Smooth muscle cell (in vitro differentiated cells): ENCODE data around the gene ZNF544. TPM values are rescaled to one million over a fixed set of nuclear protein-coding genes. Genes with fewer than 3 reads are reported as not detected.

Experiments used
- DNase-seq: peaks from one replicate; lab custom pipeline; 2025; ENCODE audit not compliant: unreplicated experiment; lab: John Stamatoyannopoulos, UW
- H2AFZ ChIP-seq: fragments of 200-600 bp; sonication (generic); 2 replicates; pipeline ENCODE4 v1.6.0; 2016; ENCODE audit warnings: antibody characterized with exemption, low read depth, mild to moderate bottlenecking
- H3F3A ChIP-seq: fragments of 200-600 bp; sonication (generic); 2 replicates; pipeline ENCODE4 v1.6.0; 2017; ENCODE audit warnings: antibody characterized with exemption, low read depth
- H3K27ac ChIP-seq: fragments of 200-600 bp; sonication (generic); 2 replicates; pipeline ENCODE4 v1.5.1; 2016; ENCODE audit warnings: low read depth, mild to moderate bottlenecking
- H3K27me3 ChIP-seq: fragments of 200-600 bp; sonication (generic); 2 replicates; pipeline ENCODE4 v1.6.1; 2016; ENCODE audit warnings: low read depth, mild to moderate bottlenecking
- H3K36me3 ChIP-seq: fragments of 200-600 bp; sonication (generic); 2 replicates; pipeline ENCODE4 v1.5.1; 2016; ENCODE audit warnings: low read depth
- H3K4me1 ChIP-seq: fragments of 200-600 bp; sonication (generic); 2 replicates; pipeline ENCODE4 v1.5.1; 2016; ENCODE audit warnings: low read depth
- H3K4me2 ChIP-seq: fragments of 200-600 bp; sonication (generic); 2 replicates; pipeline ENCODE4 v1.6.0; 2016; ENCODE audit warnings: mild to moderate bottlenecking
- H3K4me3 ChIP-seq: fragments of 200-600 bp; sonication (generic); 2 replicates; pipeline ENCODE4 v1.5.1; 2016; ENCODE audit warnings: mild to moderate bottlenecking
- H3K79me2 ChIP-seq: fragments of 200-600 bp; sonication (generic); 2 replicates; pipeline ENCODE4 v1.6.0; 2016; ENCODE audit warnings: low read depth, mild to moderate bottlenecking
- H3K9ac ChIP-seq: fragments of 200-600 bp; sonication (generic); 2 replicates; pipeline ENCODE4 v1.6.0; 2016; ENCODE audit warnings: low read depth
- H3K9me3 ChIP-seq: fragments of 200-600 bp; sonication (generic); replicated peaks from 2 replicates; pipeline ENCODE4 v1.5.1; 2016; ENCODE audit warnings: low read depth
- H4K20me1 ChIP-seq: fragments of 200-600 bp; sonication (generic); 2 replicates; pipeline ENCODE4 v1.6.0; 2016; ENCODE audit warnings: low read depth
- WGBS: methylation state at CpG from one replicate; pipeline ENCODE4 v1.1.7; 2016; ENCODE audit warnings: low lambda C conversion rate; 5-methylcytosine and 5-hydroxymethylcytosine counted together
- polyA plus RNA-seq: library from polyadenylated mRNA; unstranded; fragments of >200 nt; fragmentation: Nextera tagmentation; extraction: Ambion mirVana; gene quantifications from 2 replicates; pipeline ENCODE4 v1.2.1, GENCODE V29; 2016
- total RNA-seq: library from RNA; depleted of rRNA; stranded (reverse); fragments of >200 nt; gene quantifications from 2 replicates; pipeline ENCODE4 v1.2.3, GENCODE V29; 2014
- TF ChIP-seq, protein P1 (sequence below): fragments of 200-600 bp; sonication (generic); IDR thresholded peaks from 2 replicates; pipeline ENCODE4 v1.5.1; 2017; ENCODE audit warnings: borderline replicate concordance, mild to moderate bottlenecking, antibody characterized with exemption; ENCODE audit not compliant: insufficient read depth, poor library complexity, severe bottlenecking

ZNF544 gene
- total and polyA plus RNA-seq, 2 experiments from 2014 or later = 12.9 to 144 TPM

DNA sequence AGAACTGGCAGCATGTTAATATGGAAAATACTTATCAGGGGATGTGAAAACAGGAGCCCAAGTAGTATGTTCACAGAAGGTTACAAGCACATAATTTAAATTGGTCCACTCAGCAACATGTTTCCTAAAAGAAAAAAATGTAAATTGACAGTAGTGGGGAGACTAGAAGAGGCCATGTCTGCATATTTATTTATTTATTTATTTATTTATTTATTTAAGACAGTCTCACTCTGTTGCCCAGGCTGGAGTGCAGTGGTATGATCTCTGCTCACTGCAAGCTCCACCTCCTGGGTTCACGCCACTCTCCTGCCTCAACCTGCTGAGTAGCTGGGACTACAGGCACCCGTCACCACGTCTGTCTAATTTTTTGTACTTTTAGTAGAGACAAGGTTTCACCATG, 36.4 kb downstream of the ZNF544 start:
- no peaks in the 10 kb centered on the region for H3K79me2 ChIP-seq
- no peaks in the 10 kb centered on the region for H3K4me1 ChIP-seq
- no peak overlapping the region for H3K9ac ChIP-seq
- no peak overlapping the region for H3K4me3 ChIP-seq
- WGBS = 100% methylated on average over 3 of the region's 3 CpGs
- H2AFZ ChIP-seq = no peak overlapping the region
- peaks cover 71% of the 10 kb centered on the region for H3K9me3 ChIP-seq
- H4K20me1 ChIP-seq = no peaks in the 10 kb centered on the region
- H3F3A ChIP-seq = peaks cover 20% of the 10 kb centered on the region
- no peaks in the 10 kb centered on the region for H3K27me3 ChIP-seq
- TF ChIP-seq, protein P1, sequence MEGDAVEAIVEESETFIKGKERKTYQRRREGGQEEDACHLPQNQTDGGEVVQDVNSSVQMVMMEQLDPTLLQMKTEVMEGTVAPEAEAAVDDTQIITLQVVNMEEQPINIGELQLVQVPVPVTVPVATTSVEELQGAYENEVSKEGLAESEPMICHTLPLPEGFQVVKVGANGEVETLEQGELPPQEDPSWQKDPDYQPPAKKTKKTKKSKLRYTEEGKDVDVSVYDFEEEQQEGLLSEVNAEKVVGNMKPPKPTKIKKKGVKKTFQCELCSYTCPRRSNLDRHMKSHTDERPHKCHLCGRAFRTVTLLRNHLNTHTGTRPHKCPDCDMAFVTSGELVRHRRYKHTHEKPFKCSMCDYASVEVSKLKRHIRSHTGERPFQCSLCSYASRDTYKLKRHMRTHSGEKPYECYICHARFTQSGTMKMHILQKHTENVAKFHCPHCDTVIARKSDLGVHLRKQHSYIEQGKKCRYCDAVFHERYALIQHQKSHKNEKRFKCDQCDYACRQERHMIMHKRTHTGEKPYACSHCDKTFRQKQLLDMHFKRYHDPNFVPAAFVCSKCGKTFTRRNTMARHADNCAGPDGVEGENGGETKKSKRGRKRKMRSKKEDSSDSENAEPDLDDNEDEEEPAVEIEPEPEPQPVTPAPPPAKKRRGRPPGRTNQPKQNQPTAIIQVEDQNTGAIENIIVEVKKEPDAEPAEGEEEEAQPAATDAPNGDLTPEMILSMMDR = no peak
- peaks cover 55% of the 10 kb centered on the region for H3K36me3 ChIP-seq
- no peak overlapping the region for H3K4me2 ChIP-seq
- no peak overlapping the region for H3K27ac ChIP-seq
- no peak for DNase-seq

DNA sequence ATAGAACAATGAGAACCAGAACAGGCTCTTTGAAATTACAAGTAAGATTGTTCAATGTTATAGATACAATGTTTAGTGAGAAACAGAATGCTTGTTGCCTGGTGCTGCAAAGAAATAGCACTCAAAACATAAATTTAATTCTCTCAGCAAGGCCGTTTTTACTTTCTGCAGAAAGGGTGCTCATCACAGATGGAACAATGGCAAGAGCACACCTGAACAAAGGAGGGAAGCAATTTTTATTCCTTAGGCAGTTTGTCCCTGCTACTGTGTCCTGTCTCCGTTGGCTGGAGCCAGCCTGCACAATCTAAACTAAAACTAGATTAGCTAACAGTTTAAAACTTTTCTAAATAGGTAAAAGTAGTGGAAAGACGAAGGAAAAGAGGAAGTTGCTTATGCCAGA, 39.6 kb downstream of the ZNF544 start:
- Histone ChIP-seq H3K4me1 (no peaks in the 10 kb centered on the region), H3K79me2 (no peaks in the 10 kb centered on the region), H3K4me2 (no peak overlapping the region), H3K27ac (no peak overlapping the region), H3K9ac (no peak overlapping the region), H4K20me1 (no peaks in the 10 kb centered on the region), H3K27me3 (no peaks in the 10 kb centered on the region), H3F3A (no peaks in the 10 kb centered on the region), H3K9me3 (peaks cover 63% of the 10 kb centered on the region), H3K36me3 (peaks cover 36% of the 10 kb centered on the region), H2AFZ (no peak overlapping the region), H3K4me3 (no peak overlapping the region)
- no peak for DNase-seq
- 95% methylated on average over 3 of the region's 3 CpGs for WGBS
- TF ChIP-seq, protein P1 = no peak

DNA sequence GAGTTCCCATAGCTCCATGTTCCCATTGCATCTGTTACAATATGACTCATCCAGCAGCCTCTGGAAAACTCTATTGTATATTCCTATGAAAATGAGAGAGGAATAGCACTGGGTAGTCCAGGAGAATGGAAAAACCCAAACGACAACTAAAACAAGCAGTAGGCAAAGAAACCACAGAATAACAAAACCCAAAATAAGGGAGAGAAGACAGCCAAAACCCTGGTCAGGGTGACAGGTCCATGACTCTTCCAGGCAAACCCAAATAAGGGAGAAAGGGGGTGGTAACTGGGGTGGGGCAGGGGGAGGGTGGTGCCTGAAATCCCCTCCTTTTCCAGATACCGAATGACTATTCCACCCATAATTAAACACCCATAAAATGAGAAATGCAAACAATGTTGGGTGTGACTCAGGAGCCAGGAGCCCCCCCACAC, 46.1 kb downstream of the ZNF544 start:
- no peak overlapping the region for H3K27ac ChIP-seq
- peaks cover 5% of the 10 kb centered on the region for H4K20me1 ChIP-seq
- H3K4me2 ChIP-seq = no peak overlapping the region
- H3K9ac ChIP-seq = no peak overlapping the region
- H3K4me1 ChIP-seq = peaks cover under 1% of the 10 kb centered on the region
- no peak for DNase-seq
- H3K4me3 ChIP-seq = no peak overlapping the region
- WGBS = 98% methylated on average over 2 of the region's 2 CpGs
- H3F3A ChIP-seq = peaks cover 7% of the 10 kb centered on the region
- peaks cover 28% of the 10 kb centered on the region for H3K36me3 ChIP-seq
- H3K27me3 ChIP-seq = no peaks in the 10 kb centered on the region
- H3K9me3 ChIP-seq = peaks cover 37% of the 10 kb centered on the region
- H3K79me2 ChIP-seq = peaks cover 29% of the 10 kb centered on the region
- no peak overlapping the region for H2AFZ ChIP-seq
- TF ChIP-seq, protein P1 = no peak

DNA sequence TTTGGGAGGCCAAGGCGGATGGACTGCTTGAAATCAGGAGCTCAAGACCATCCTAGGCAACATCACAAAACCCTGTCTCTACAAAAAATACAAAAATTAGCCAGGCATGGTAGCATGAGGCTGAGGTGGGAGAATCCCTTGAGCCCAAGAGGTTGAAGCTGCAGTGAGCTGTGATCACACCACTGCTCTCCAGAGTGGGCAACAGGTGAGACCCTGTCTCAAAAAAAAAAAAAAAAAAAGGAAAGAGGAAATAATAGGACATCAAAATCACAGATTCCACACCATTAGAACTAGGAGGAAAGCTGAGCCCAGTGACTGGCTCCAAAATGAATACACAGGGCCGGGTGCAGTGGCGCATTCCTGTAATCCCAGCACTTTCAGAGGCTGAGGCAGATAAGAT, 46.9 kb downstream of the ZNF544 start:
- Histone ChIP-seq H4K20me1 (peaks cover 13% of the 10 kb centered on the region), H3K36me3 (peaks cover 28% of the 10 kb centered on the region), H3K4me3 (no peak overlapping the region), H3K27ac (no peak overlapping the region), H3K79me2 (peaks cover 37% of the 10 kb centered on the region), H3K9ac (no peak overlapping the region), H3K9me3 (peaks cover 32% of the 10 kb centered on the region), H3F3A (peaks cover 7% of the 10 kb centered on the region), H2AFZ (no peak overlapping the region), H3K27me3 (no peaks in the 10 kb centered on the region), H3K4me2 (no peak overlapping the region), H3K4me1 (peaks cover 8% of the 10 kb centered on the region)
- TF ChIP-seq, protein P1 = no peak
- no peak for DNase-seq
- 97% methylated on average over 3 of the region's 3 CpGs for WGBS
